AG20443 (cell line): Measurements from ENCODE around the gene PRKAR2B.

ENCODE experiments used
- DNase-seq: peaks from one replicate; pipeline ENCODE4 v3.0.0; 2012; ENCODE audit warnings: low spot score, mixed read lengths

PRKAR2B gene

DNA sequence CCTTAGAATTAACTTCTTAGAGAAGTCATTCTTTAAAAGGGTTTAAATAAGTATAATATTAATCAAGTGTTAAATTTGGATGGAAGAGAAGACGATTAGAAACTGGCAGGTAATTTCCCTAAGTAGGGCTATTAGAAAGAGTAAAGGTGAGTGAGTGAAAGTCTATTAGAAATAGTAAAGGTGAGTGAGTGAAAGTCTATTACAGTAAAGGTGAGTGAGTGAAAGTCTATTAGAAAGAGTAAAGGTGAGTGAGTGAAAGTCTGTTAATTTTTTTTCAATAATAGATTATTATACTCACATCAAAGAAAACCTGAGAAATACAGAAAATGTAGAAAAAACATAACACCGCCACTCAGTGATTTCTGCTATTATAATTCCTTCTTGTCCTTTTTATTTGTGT is 113.5 kb downstream of the PRKAR2B start:
- no peak for DNase-seq

DNA sequence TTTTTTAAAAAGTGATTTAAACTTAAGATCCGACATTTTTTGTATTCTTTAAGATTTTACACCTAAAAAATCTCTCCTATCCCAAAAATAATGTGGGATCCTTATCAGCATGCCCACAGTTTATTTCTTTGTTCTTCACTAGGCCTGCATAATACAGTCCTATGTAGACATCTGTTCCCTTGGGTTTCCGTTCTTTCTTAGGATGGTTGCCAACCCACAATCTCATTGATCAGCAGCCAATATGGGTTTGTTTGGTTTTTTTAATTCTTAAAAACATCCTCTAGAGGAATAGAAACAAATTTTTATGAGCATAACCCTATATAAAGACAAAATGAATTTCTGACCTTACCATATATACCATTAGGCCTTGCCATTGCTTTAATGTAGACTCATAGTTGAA is 115.9 kb downstream of the PRKAR2B start:
- DNase-seq, result no peak

DNA sequence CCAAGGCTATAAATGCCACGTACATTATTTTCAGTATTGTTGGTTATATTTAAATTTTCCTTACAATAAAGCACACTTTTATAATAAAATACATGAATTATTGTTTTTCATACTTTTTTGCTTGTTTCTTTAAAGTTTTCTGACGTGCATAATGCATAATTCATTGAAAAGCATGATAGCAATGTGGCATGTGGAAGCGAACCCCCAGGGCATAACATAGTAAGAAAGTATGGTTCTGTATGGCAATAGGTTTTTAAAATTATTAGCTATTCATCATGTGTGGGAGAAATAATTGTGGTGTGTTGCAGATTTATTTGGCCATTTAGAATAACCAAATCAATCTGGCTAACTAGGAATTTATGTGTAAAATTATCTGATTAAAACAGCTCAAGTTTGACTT is 116.9 kb downstream of the PRKAR2B start:
- DNase-seq, result no peak

DNA sequence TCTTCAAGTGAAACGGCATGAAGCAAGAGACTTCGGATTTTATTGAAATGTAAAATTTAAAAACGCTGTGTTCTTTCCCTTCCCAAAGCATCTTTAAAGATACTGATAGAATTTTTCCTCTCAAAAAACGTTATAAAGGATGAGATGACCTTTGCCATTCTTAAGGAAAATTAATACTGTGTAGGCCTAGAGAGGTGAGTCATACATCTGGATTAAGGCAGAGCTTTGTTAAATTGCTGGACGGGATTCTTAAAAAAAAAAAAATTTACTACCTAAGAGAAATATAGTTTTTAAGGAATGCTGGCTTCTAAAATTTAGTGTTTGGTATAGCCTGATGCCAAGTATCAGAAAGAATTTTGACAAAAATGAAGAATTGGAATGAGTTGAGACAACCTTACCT is 118.0 kb downstream of the PRKAR2B start:
- DNase-seq, result no peak

DNA sequence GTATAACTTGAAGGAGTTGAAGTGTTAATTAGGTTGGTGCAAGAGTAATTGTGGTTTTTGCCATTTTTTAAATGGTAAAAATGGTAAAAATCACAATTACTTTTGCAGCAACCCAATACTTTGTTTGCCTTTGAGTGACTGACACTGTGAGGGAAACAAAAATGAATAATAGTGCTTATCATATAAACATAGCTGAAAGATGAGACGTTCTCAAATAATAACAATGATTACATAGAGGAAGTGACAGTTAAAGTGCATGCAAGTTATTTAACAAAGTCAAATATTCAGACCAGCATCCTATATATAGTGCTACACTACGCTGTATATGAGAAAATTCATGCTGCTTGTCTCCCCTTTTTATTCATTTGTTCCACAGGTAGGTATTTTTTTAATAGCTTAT is 119.6 kb downstream of the PRKAR2B start:
- DNase-seq, result no peak

DNA sequence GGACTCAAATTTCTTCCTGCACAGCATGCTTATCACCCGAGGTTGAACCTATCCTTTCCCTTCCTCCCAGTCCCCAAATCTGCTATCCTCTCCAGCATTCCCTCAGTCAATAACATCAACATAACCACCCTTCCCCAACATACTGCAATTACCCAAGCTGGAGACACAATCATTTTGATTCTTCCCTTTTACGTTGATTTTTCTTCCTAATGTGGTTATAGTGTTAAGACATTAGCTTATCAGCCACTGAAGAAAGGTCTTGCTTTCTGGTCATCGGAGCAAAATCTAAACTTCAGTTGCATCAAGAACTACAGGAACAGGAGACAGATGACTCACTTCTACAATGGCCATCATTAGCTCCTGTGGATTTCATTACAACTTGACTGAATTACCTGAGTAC is 120.8 kb downstream of the PRKAR2B start:
- DNase-seq, result no peak

DNA sequence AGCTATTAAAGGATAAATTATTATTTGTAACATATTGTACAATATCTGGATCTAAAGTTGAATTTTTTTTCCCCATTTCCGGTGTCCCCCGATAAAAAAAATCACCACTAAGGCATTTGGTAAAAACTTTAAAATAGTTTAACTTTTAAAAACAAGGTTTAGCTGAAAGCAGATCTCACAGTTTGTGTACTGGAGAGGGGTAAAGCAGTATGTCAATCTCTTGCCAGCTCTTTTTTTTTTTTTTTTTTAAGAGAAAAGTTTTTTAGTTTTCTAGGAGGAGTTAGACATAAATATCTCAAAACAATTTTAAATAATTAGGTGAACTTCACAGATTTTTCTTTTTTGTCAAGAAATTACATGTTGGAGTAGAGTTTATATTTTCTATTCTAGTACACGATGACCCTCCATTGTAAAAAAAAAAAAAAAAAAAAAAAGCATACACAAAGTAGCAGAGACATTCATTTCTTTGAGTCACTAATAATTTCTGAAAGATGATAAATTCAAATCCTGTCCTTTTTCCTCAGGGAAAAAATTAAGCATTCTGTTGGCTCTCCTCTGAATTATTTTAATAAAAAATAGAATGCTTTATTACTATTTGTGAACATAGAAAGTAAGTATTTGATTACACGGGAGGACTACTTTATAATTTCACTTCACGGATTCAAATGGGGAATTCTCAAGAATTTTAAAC is 122.4 kb downstream of the PRKAR2B start:
- no peak for DNase-seq

DNA sequence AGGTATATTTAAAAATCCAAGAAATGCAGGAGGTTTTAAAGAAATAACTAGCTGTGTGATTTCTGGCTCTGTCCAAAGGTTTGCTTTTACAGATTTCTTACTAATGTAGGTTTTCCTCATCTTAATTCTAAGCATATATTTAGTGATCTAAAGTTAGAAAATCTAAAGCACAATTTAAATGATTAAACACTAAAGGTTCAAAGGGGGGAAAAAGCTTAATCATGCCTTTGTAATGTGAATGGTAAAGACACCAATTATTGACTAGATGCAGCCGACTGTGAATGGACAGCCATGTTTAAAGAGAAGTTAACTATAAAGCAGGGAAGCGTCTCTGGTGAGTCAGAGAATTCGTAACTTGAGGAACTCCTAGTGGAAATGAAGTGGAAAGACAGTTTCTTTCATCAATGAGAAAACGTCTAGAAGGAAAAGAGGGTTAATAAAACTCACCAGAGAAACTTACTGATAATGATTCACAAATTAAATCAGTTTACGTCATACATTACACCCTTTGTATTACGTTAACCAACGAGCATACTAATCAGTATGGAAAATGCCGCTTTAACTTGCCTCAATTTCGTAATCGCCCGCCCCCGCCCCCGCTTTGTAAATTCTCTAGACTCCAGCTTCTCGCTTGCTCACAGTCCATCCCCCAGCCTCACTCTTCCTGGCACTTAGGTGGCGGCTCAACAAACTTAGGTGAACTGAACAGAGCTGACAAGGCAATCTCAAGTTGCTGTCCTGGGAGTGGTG is 123.2 kb downstream of the PRKAR2B start:
- DNase-seq, result peak; percentile 63

DNA sequence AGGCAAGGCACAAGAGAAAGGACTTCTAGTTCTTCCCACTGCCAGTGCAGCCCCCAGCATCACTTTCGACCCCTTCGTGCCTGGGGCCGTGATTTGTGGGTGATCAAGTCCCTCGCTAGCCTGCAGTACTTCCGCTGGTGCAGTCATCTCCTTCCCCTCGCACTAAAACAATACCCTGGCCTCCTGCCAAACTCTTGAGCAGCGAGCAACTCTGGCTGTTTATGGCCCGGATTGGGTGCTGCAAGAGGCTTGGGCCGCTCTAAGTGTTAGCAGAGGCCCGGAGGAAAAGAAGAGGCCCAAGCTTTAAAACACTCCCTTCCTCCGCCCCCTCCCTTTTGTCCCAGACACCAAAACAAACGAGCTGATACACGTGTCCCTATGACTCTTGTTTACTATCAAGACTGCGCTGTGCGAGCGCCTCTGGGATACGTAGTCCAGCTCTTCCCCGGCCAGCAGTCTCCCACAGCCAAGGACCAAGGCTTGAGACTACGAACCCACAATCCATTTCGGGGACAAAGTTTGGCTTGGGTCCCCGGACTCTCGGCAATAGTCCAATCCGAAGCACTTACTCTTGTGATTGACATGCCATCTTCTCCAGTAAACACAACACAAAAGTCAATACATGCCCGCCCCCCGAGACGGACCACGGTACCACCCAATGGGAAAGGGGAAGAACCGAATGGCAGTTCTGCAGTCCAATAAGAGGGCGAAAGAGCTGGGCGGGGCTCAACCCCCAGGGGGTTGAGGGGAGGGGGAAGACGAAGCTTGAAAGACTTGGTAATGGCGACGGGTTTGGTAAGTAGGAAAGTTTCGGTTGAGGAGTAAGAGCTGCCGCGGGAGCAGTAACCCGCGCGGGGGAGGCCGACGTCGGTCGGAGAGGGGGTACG is 124.0 kb downstream of the PRKAR2B start, which contains the start of gene HBP1:
TSS of gene HBP1 (plus strand) at position 771 of the 887 bp plus-strand sequence. CDS start 10,891 bp downstream, outside the sequence.
- DNase-seq, result peak; percentile 96

DNA sequence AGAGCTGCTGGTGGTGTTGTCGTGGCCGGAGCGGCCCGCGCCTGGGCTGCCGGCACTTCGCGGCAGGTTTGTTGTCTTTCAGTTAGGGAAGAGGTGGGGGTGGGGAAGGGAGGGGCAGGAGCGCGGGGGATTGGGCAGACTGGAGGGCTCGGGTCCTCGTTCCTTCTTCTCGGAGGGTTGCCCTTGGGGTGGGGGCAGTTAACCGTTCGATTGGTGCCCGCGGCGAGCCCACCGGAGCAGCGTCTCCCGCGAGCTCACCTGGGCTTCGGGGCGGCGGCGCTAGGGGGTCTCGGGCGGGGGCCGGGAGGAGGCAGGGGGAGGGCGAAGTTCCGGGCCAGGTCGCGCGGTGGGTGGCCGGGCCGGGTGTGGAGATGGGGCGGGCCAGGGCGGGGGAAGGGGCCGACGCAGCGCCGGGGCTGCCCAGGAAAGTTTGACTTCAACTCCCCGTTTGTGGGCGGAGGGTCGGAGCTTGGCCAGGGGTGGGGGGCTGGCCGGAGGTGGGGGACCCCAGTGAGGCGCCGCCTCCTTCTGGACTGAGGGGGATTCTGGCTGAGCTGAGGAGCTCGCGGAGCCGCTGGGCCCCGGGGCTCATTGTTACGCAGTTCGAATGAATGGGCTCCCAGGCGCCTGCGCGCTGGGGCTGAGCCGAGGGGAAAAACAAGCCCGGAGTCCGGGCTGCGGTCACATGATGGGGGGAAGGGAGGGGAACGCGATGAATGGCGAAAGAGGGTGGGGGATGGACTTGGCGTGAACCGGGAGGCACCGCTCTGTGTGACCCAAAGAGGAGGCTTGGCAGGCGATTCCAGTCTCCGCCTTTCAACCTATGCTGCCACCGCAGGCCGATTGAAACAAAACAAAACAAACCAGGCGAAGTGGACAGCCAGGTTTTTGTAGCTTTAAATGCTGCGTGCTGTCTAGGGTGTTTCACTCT is 124.9 kb downstream of the PRKAR2B start:
- DNase-seq, result peak; percentile 95

DNA sequence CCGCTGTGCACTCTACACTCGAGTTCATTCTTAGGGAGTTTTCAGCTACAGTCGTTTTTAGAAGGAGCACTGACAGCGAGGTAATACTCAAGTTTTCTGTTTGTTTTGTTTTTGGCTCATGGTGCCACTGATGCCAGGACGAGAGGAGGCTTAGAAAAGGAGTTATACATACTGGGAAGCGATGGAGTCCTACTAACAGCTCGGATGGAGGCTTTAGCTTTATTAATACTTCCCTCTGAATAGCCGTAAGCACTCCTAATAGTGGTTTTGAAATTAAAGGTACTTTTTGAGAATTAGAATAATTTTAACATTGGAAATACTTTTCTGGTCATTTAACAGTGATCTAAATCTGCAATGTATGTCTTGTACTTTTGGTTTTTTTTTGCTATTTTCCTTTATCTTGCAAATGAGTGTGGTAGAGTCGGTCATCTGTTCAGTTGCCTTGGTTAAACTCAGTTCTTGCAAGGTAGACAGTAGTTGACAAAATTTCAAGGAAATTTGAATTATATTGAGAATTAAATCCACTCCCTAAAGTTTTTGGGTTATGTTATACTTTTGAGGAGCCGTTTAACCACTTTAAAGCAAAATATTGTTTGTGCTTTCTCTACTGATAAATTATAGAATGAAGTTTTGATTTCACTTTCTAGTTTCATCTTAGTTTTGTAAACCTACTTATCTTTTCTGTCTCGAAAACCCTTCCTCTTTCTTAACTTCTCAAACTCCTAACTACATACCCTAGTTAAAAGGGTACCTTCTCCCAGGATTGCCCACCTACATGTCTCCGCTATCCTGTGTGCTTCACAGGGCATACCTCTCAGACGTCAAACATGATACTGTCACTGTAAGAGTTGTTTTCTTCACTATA is 125.8 kb downstream of the PRKAR2B start:
- DNase-seq, result no peak

DNA sequence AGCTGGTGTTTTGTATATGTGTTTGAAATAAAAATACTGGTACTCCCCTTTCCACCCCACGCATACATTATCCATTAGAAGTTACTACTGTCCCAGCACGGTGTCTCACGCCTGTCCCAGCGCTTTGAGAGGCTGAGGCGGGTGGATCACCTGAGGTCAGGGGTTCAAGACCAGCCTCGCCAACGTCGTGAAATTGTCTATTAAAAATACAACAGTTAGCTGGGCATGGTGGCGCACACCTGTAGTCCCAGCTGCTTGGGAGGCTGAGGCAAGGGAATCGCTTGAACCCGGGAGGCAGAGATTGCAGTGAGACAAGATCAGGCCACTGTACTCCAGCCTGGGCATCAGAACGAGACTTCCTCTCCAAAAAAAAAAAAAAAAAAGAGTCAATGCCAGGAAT is 127.0 kb downstream of the PRKAR2B start:
- DNase-seq, result no peak

DNA sequence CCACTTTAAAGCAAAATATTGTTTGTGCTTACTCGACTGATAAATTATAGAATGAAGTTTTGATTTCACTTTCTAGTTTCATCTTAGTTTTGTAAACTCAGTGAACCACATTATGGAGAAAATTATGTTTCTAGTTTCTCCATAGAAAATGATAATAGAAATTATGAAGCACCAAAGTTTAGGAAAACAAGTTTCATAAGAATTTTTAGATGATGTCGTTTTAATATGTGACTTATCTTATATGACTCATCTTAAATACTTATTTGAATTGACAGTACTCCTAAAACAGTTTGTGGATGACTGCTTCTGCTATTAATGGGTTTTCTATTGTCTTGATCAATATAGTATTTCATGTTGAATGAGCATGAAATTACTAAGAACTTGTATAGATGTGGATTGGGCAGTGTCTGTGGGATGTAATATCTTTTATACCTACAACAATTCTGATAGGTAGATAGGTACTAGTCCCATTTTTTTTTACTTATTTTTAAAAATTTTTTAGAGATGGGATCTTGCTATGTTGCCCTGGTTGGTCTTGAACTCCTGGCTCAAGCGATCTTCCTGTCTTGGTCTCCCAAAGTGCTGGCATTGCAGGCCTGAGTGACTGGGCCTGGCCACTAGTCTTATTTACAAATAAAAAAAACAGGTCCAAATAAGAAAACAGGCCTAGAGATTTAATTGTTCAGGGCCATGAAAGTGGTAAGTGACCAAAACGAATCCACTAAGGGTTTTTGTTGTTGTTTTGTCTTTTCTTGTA is 127.9 kb downstream of the PRKAR2B start:
- no peak for DNase-seq

DNA sequence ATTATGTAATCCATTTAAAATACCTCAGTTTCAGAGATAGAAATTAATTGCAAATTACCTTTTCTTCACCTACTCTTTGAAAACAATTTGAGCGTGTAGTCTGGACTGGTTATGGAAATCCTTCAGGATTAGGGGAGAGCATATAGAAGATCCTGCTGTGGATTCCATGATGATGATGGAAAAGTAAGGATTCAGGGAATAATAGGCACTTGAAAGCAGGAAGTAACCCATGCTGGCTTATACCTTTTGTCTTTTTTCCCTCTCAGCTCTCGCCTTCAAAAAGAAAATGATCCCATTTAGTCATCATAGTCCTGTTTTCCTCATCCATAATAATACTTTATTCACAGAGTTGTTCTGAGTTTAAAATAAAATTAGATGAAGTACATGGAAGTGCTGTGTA is 128.7 kb downstream of the PRKAR2B start:
- no peak for DNase-seq

DNA sequence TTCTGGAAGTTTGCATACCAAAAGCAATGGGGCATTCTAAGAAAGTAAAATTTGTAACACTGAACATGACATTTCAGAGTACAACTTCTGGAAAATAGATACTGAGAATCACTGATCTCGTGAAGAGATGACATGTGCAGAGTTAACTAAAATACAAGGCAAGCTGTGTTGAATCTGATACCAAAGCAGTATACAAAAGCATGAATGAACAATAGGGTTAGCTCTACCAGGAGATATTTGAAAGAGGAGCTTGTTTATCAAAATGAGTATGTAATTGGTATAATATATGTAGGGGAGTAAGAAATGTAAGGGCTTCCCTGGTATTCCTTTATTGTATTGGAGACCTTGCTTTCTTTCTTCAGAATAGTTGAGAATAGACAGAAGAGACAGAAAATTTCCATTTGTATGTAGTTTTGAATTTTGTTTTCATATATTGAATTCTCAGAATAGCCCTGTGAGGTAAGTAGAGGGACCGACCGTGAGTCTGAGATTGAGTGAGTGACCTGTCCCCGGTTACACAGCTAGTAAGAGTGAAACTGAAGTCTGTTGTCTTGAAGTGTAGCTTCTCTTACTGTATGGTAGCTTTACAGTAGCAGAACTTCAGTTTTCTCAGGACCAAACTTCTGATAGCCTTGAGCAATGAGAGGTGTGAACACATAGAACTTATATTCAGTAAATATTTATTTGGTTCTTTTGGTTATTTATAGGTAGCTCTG is 129.3 kb downstream of the PRKAR2B start:
- no peak for DNase-seq

DNA sequence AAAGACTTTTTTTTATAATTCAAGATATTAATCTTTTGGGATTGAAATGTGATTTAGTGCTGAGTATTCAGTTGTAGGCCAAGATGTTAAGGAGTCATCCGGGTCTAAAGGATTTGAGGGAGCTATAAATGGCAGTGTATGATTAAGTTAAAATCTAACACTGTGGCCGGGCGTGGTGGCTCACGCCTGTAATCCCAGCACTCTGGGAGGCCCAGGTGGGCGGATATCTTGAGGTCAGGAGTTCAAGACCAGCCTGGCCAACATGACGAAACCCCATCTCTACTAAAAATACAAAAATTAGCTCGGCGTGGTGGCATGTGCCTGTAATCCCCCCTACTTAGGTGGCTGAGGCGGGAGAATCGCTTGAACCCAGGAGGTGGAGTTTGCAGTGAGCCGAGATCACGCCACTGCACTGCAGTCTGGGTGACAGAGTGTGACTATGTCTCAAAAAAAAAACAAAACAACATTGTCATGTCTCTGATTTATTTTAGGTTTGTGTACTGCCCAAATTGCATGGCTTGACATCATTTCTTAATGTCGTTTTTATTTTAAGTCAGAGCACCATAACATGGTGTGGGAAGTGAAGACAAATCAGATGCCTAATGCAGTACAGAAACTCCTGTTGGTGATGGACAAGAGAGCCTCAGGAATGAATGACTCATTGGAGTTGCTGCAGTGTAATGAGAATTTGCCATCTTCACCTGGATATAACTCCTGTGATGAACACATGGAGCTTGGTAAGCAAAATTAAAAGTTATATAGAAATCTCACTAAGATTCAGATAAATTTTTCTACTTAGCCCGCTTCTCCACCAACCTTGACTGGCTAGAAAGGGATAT is 135.0 kb downstream of the PRKAR2B start:
- no peak for DNase-seq

DNA sequence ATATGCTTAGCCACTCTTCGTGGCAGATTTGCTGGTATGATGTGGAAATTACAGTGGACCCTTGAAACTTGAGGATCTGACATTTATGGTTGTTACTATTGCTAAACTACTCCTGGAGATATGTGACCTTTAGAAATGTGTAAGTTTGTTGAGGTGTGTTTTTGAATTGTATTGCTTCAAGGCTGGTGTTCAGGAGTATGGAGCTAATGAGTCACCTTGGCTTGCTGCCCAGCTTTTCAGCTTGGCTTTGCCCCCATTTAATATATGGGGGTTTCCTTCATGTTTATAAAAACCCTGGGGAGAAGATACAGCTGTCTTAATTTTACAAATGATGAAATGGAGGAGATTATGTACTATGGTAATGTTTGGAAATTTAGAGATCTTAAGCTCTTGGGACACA is 135.9 kb downstream of the PRKAR2B start:
- no peak for DNase-seq

DNA sequence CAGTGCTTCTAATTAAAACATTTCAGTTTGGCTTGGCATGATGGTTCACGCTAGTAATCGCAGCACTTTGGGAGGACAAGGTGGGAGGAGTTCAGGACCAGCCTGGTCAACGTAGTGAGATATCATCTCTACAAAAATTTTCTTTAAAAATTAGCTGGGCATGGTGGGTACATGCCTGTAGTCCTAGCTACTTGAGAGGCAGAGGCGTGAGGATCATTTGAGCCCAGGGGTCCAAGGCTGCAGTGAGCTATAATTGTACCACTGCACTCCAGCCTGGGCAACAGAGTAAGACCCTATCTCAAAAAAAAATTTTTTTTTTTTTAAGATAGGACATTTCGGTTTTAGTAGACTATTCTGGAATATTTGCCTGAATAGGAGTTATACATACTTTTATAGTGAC is 136.7 kb downstream of the PRKAR2B start:
- no peak for DNase-seq
